HG03135 (cell line): ENCODE data around the gene WDR55.
"Not testable (repeated sequence)": the region's sequence is repeated elsewhere in the genome, so short reads cannot be mapped to it uniquely, and the experiment has no call there.

Source experiments
- ATAC-seq: cut with Tn5 transposase; IDR thresholded peaks from one replicate; pipeline ENCODE4 v1.9.1; 2021; ENCODE audit warnings: mild to moderate bottlenecking, moderate library complexity; ENCODE audit not compliant: unreplicated experiment

WDR55 gene

DNA sequence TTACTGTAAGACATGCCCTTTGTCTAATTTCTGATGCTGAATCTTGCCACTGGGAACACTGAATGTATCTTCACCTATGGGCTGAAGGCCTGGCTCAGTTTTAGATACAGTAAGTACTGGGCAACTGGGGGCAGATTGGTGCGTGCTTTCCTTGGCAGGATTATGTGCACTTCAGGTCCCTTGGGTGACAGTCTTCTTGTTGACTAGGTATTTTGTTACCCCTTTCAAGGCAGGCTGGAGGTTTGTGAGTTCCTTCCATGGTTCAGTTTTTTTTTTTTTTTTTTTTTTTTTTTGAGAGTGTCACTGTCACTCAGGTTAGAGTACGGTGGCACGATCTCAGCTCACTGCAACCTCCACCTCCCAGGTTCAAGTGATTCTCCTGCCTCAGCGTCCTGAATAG, 43.1 kb downstream of the WDR55 start:
- no peak for ATAC-seq

DNA sequence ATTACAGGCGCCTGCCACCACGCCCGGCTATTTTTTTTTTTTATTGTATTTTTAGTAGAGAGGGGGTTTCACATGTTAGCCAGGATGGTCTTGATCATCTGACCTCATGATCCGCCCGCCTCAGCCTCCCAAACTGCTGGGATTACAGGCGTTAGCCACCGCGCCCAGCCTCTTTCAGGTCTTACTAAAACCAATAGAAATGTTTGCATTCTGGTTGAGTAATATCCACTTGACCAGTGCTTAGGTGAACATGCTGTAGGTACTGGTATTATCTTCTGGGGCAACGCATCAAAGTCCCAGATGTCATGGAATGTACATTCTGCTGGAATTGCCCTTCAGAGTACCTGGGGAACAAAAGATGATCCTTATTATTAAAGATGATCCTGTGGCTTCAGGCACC, 44.1 kb downstream of the WDR55 start:
- ATAC-seq = not testable (repeated sequence)

GRCh38 chr5:140710899-140711552, 46.3 kb downstream of the WDR55 start:
- peak; percentile 90 for ATAC-seq

GRCh38 chr5:140711794-140712193, 47.1 kb downstream of the WDR55 start:
- ATAC-seq = no peak

GRCh38 chr5:140713562-140714094, 48.9 kb downstream of the WDR55 start:
- no peak for ATAC-seq

GRCh38 chr5:140716238-140716637, 51.5 kb downstream of the WDR55 start:
- not testable (repeated sequence) for ATAC-seq

- no peak for ATAC-seq
Observed at GRCh38 chr5:140718266-140718592, 53.5 kb downstream of the WDR55 start.

DNA sequence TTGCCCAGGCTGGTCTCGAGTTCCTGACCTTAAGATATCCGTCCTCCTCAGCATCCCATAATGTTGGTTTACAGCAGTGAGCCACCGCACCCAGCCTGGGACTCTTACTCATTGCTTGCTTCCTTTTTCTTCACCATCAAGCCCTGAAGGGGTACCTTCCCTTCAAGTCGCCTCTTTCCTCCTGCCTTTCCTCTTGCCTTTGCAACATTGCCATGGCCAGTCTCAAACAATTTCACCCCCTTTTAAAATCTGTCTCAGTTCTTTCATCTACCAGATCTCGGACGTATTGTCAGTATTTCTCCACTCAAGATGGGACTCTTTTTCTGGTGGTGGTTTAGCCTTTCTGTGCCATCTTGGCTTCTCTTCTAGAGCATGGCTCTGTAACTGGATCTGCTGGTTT, 56.0 kb downstream of the WDR55 start:
- ATAC-seq = not testable (repeated sequence)

DNA sequence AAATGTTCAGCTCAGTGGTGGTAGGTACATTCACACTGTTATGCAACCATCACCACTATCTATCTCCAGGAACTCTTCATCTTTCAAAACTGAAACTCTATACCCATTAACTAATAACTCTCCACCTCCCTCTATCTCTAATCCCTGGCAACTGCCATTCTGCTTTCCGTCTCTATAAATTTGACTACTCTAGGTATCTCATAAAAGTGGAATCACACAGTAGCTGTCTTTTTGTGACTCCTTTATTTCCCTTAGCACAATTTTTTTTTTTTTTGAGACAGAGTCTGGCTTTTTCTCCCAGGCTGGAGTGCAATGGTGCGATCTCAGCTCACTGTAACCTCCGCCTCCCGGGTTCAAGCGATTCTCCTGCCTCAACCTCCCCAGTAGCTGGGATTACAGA, 56.7 kb downstream of the WDR55 start:
- not testable (repeated sequence) for ATAC-seq
